ENCODE results near the gene ZNF333.

- no peak for TF ChIP-seq POLR2A (IDR thresholded peaks at IDR 0.05; ENCODE audit: low read depth, low read length)
- TF ChIP-seq CTCF (IDR thresholded peaks at IDR 0.05; ENCODE audit: extremely low read depth in 1 of 2, insufficient read depth in 1 of 2, low read depth in 1 of 2, low read length in 2 of 2): no peak
- TF ChIP-seq POLR2AphosphoS5 (IDR thresholded peaks at IDR 0.05; ENCODE audit: insufficient read depth, low read depth, low read length): no peak
- TF ChIP-seq JUN (IDR thresholded peaks at IDR 0.05; ENCODE audit: borderline replicate concordance, insufficient read depth, insufficient read length, low read depth): no peak
- no peak for TF ChIP-seq EZH2 (IDR thresholded peaks at IDR 0.05; ENCODE audit: borderline replicate concordance, low read depth, low read length, severe bottlenecking)
- TF ChIP-seq, protein P1, sequence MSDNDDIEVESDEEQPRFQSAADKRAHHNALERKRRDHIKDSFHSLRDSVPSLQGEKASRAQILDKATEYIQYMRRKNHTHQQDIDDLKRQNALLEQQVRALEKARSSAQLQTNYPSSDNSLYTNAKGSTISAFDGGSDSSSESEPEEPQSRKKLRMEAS (IDR thresholded peaks at IDR 0.05; ENCODE audit: insufficient read depth, insufficient read length): no peak
Measured at GRCh38 chr19:14728595-14728994, 38.7 kb downstream of the ZNF333 start.
